K562 (cell line): ENCODE data around the gene KRTAP5-11.
"Not testable (repeated sequence)": the region's sequence is repeated elsewhere in the genome, so short reads cannot be mapped to it uniquely, and the experiment has no call there.

Source experiments
- PCBP2 ChIP-seq: fragments of 200-400 bp; formaldehyde crosslinking; IDR thresholded peaks from 2 replicates; pipeline ENCODE4 v1.6.1; 2018; ENCODE audit warnings: low read length, low read depth, mild to moderate bottlenecking, moderate library complexity; ENCODE audit not compliant: poor library complexity, severe bottlenecking
- PHB2 ChIP-seq: fragments of 450-650 bp; IDR thresholded peaks from 2 replicates; pipeline ENCODE4 v1.6.1; 2017; ENCODE audit warnings: low read depth
- RAD51 ChIP-seq: fragments of 450-650 bp; IDR thresholded peaks from 2 replicates; pipeline ENCODE4 v1.7.1; 2016; ENCODE audit warnings: low read depth, mild to moderate bottlenecking, borderline replicate concordance
- ZBTB17 ChIP-seq: fragments of 450-650 bp; formaldehyde crosslinking; IDR thresholded peaks from 2 replicates; pipeline ENCODE4 v1.4.0; 2020; ENCODE audit warnings: mild to moderate bottlenecking
- ZC3H11A ChIP-seq: IDR thresholded peaks from 2 replicates; pipeline ENCODE4 v1.6.1; 2012; ENCODE audit warnings: low read depth, low read length, improper control_type of control experiment
- TF ChIP-seq, protein P1 (sequence below), 2 experiments: fragments of 450-650 bp; formaldehyde crosslinking in 1 of 2; IDR thresholded peaks; 2 replicates each; pipeline versions ENCODE4 v1.4.0 to v1.6.1; 2014 to 2020; ENCODE audit warnings: mild to moderate bottlenecking in 2 of 2, borderline replicate concordance in 1 of 2, low read depth in 1 of 2
- TF ChIP-seq, protein P2 (sequence below): sonication (generic); formaldehyde crosslinking; IDR thresholded peaks from 2 replicates; pipeline ENCODE4 v1.8.1; 2023; ENCODE audit warnings: mild to moderate bottlenecking, missing genetic modification reagents
- TF ChIP-seq, protein P3 (sequence below): fragments of 450-650 bp; IDR thresholded peaks from 2 replicates; pipeline ENCODE4 v1.6.1; 2017; ENCODE audit warnings: mild to moderate bottlenecking, moderate library complexity

DNA sequence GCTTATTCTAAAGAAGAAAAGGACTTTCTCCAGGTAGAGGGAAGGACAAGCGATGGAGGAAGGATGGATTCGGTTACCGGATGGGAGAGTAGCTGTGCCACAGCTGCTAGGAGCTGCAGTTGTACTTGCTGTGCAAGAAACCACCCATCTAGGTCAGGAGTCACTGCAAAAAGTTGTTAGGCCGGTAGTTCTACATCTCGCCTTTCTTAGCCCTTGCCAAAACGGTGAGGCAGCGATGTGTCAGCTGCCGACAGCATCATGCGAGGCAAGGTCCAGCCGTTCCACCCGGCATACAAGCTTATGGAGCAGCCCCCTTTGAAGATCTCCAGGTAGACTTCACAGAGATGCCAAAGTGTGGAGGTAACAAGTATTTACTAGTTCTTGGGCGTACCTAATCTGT, 32.3 kb upstream of the KRTAP5-11 start:
- TF ChIP-seq, protein P1, sequence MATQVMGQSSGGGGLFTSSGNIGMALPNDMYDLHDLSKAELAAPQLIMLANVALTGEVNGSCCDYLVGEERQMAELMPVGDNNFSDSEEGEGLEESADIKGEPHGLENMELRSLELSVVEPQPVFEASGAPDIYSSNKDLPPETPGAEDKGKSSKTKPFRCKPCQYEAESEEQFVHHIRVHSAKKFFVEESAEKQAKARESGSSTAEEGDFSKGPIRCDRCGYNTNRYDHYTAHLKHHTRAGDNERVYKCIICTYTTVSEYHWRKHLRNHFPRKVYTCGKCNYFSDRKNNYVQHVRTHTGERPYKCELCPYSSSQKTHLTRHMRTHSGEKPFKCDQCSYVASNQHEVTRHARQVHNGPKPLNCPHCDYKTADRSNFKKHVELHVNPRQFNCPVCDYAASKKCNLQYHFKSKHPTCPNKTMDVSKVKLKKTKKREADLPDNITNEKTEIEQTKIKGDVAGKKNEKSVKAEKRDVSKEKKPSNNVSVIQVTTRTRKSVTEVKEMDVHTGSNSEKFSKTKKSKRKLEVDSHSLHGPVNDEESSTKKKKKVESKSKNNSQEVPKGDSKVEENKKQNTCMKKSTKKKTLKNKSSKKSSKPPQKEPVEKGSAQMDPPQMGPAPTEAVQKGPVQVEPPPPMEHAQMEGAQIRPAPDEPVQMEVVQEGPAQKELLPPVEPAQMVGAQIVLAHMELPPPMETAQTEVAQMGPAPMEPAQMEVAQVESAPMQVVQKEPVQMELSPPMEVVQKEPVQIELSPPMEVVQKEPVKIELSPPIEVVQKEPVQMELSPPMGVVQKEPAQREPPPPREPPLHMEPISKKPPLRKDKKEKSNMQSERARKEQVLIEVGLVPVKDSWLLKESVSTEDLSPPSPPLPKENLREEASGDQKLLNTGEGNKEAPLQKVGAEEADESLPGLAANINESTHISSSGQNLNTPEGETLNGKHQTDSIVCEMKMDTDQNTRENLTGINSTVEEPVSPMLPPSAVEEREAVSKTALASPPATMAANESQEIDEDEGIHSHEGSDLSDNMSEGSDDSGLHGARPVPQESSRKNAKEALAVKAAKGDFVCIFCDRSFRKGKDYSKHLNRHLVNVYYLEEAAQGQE (IDR thresholded peaks at IDR 0.05; ENCODE audit: borderline replicate concordance), result not testable (repeated sequence)
- TF ChIP-seq, protein P1 (CRISPR knock-in tag; IDR thresholded peaks at IDR 0.05; ENCODE audit: low read depth), result not testable (repeated sequence)
- TF ChIP-seq PHB2; ZBTB17 (CRISPR knock-in tag); ZC3H11A; PCBP2; RAD51: not testable (repeated sequence)
- TF ChIP-seq, protein P2, sequence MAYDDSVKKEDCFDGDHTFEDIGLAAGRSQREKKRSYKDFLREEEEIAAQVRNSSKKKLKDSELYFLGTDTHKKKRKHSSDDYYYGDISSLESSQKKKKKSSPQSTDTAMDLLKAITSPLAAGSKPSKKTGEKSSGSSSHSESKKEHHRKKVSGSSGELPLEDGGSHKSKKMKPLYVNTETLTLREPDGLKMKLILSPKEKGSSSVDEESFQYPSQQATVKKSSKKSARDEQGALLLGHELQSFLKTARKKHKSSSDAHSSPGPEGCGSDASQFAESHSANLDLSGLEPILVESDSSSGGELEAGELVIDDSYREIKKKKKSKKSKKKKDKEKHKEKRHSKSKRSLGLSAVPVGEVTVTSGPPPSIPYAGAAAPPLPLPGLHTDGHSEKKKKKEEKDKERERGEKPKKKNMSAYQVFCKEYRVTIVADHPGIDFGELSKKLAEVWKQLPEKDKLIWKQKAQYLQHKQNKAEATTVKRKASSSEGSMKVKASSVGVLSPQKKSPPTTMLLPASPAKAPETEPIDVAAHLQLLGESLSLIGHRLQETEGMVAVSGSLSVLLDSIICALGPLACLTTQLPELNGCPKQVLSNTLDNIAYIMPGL (CRISPR knock-in tag), result not testable (repeated sequence)
- TF ChIP-seq, protein P3, sequence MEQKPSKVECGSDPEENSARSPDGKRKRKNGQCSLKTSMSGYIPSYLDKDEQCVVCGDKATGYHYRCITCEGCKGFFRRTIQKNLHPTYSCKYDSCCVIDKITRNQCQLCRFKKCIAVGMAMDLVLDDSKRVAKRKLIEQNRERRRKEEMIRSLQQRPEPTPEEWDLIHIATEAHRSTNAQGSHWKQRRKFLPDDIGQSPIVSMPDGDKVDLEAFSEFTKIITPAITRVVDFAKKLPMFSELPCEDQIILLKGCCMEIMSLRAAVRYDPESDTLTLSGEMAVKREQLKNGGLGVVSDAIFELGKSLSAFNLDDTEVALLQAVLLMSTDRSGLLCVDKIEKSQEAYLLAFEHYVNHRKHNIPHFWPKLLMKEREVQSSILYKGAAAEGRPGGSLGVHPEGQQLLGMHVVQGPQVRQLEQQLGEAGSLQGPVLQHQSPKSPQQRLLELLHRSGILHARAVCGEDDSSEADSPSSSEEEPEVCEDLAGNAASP, result not testable (repeated sequence)
